CD14-positive monocyte (primary cell): ENCODE results near the gene C10orf71. TPM values are rescaled to one million over a fixed set of nuclear protein-coding genes. Genes with fewer than 3 reads are reported as not detected.

Experiments
- DNase-seq, 3 donors: peaks; one replicate each; pipeline ENCODE4 v3.0.0-alpha.2; 2011 to 2022
- H2AFZ ChIP-seq: 2 replicates; pipeline ENCODE4 v1.6.0; 2012; ENCODE audit warnings: mild to moderate bottlenecking, low read depth, low read length, inconsistent platforms; ENCODE audit not compliant: insufficient read depth, poor library complexity, severe bottlenecking
- H3K27ac ChIP-seq, 2 donors: 1 replicate in 1 of 2; 2 replicates in 1 of 2; pipeline ENCODE4 v1.5.1; 2012 to 2013; ENCODE audit warnings: low read length in 2 of 2, control low read depth in 1 of 2, inconsistent platforms in 1 of 2, low read depth in 1 of 2, mild to moderate bottlenecking in 1 of 2
- H3K27me3 ChIP-seq, 2 donors: one replicate each; pipeline versions ENCODE4 v1.6.0 to v1.6.1; 2011 to 2013; ENCODE audit warnings: low read length in 2 of 2; ENCODE audit not compliant: control insufficient read depth in 2 of 2, insufficient read depth in 2 of 2
- H3K36me3 ChIP-seq, 2 donors: replicated peaks in 1 of 2; 1 replicate in 1 of 2; 2 replicates in 1 of 2; pipeline versions ENCODE4 v1.5.1 to v1.6.1; 2012 to 2013; ENCODE audit warnings: low read length in 2 of 2, control low read depth in 1 of 2, inconsistent platforms in 1 of 2, mild to moderate bottlenecking in 1 of 2; ENCODE audit not compliant: insufficient read depth in 2 of 2, control insufficient read depth in 1 of 2
- H3K4me1 ChIP-seq, 2 donors: 1 replicate in 1 of 2; 2 replicates in 1 of 2; pipeline versions ENCODE4 v1.5.1 to v1.6.1; 2012 to 2013; ENCODE audit warnings: low read length in 2 of 2, control low read depth in 1 of 2, inconsistent platforms in 1 of 2, mild to moderate bottlenecking in 1 of 2, moderate library complexity in 1 of 2; ENCODE audit not compliant: insufficient read depth in 2 of 2, control insufficient read depth in 1 of 2
- H3K4me2 ChIP-seq: replicated peaks from 2 replicates; pipeline ENCODE3; 2012; ENCODE audit warnings: low read length, moderate library complexity, mild to moderate bottlenecking; ENCODE audit not compliant: poor library complexity, severe bottlenecking; ENCODE audit errors: extremely low read depth
- H3K4me3 ChIP-seq, 3 experiments: fragments of 200-600 bp in 1 of 3; sonication (generic) in 1 of 3; replicated peaks in 1 of 3; 1 replicate in 2 of 3; 2 replicates in 1 of 3; pipeline ENCODE4 v1.5.1; 2011 to 2013; ENCODE audit warnings: low read length in 3 of 3, mild to moderate bottlenecking in 3 of 3, control low read depth in 2 of 3, low read depth in 2 of 3, inconsistent platforms in 1 of 3, moderate library complexity in 1 of 3
- H3K79me2 ChIP-seq: 2 replicates; pipeline ENCODE4 v1.6.0; 2012; ENCODE audit warnings: mild to moderate bottlenecking, control low read depth, inconsistent platforms, low read length, moderate library complexity; ENCODE audit not compliant: insufficient read depth
- H3K9ac ChIP-seq: 2 replicates; pipeline ENCODE4 v1.6.0; 2017; ENCODE audit warnings: low read length, mild to moderate bottlenecking; ENCODE audit not compliant: insufficient read depth, poor library complexity, severe bottlenecking
- H3K9me3 ChIP-seq, 2 donors: replicated peaks in 1 of 2; 1 replicate in 1 of 2; 2 replicates in 1 of 2; pipeline versions ENCODE4 v1.5.1 to v1.6.1; 2012 to 2013; ENCODE audit warnings: low read length in 2 of 2, control low read depth in 1 of 2; ENCODE audit not compliant: control insufficient read depth in 1 of 2, insufficient read depth in 1 of 2
- H4K20me1 ChIP-seq: 2 replicates; pipeline ENCODE4 v1.6.0; 2012; ENCODE audit warnings: mild to moderate bottlenecking, low read length, control low read depth, moderate library complexity; ENCODE audit not compliant: insufficient read depth
- H3K27ac Mint-ChIP-seq, 7 donors: one replicate each; pipeline ENCODE4 v1.8.0; 2020; ENCODE audit warnings: mild to moderate bottlenecking in 7 of 7, mixed read lengths in 7 of 7, moderate library complexity in 6 of 7, inconsistent platforms in 2 of 7
- H3K27me3 Mint-ChIP-seq, 3 donors: one replicate each; pipeline ENCODE4 v1.8.0; 2021 to 2022; ENCODE audit warnings: low read depth in 3 of 3, mild to moderate bottlenecking in 3 of 3, mixed read lengths in 3 of 3, moderate library complexity in 3 of 3, inconsistent platforms in 1 of 3
- H3K36me3 Mint-ChIP-seq, 2 donors: one replicate each; pipeline ENCODE4 v1.8.0; 2020; ENCODE audit warnings: mixed read lengths in 2 of 2, inconsistent platforms in 1 of 2, mild to moderate bottlenecking in 1 of 2
- H3K4me1 Mint-ChIP-seq: one replicate; pipeline ENCODE4 v1.8.0; 2020; ENCODE audit warnings: mild to moderate bottlenecking, mixed read lengths
- H3K4me3 Mint-ChIP-seq, 2 donors: one replicate each; pipeline ENCODE4 v1.8.0; 2020; ENCODE audit warnings: mild to moderate bottlenecking in 2 of 2, mixed read lengths in 2 of 2, moderate library complexity in 1 of 2
- H3K9me3 Mint-ChIP-seq, 7 donors: one replicate each; pipeline ENCODE4 v1.8.0; 2020 to 2022; ENCODE audit warnings: mixed read lengths in 7 of 7, mild to moderate bottlenecking in 6 of 7, moderate library complexity in 6 of 7, inconsistent platforms in 2 of 7
- WGBS: methylation state at CpG from one replicate; pipeline ENCODE4 v1.1.5; 2013; ENCODE audit warnings: missing lambda C conversion rate; ENCODE audit not compliant: insufficient coverage; 5-methylcytosine and 5-hydroxymethylcytosine counted together
- intact Hi-C, 2 donors: fragments of 100-400 bp; cut with micrococcal nuclease; formaldehyde crosslinking; loops; one replicate each; pipeline versions ENCODE4 v1.15.0 to v1.15.1; 2023
- polyA plus RNA-seq, 3 donors: library from polyadenylated mRNA; depleted of rRNA in 1 of 3; unstranded in 2 of 3; stranded (reverse) in 1 of 3; fragments of 300-500 nt in 2 of 3; fragments of >200 nt in 1 of 3; fragmentation: Illumina TruSeq in 2 of 3; gene quantifications; 1 replicate in 2 of 3; 2 replicates in 1 of 3; pipeline ENCODE4 v1.2.3, GENCODE V29; 2012 to 2021
- TF ChIP-seq, protein P1 (sequence below): fragments of 200-600 bp; IDR thresholded peaks from one replicate; pipeline ENCODE4 v1.8.0; 2022; ENCODE audit warnings: antibody characterized with exemption, mild to moderate bottlenecking

C10orf71 gene
- polyA plus RNA-seq, 3 donors = not detected

GRCh38 chr10:49325131-49325915 lies 26.4 kb downstream of the C10orf71 start:
- H3K4me3 Mint-ChIP-seq = no peak overlapping the region
- 90% methylated on average over 18 of the region's 20 CpGs for WGBS

GRCh38 chr10:49325916-49326783 lies 27.2 kb downstream of the C10orf71 start:
- no peak overlapping the region for H3K9ac ChIP-seq

More at GRCh38 chr10:49325131-49325915, 26.4 kb downstream of the C10orf71 start:
- Histone ChIP-seq H3K9me3 (no peaks in the 10 kb centered on the region), H3K27me3 (no peaks in the 10 kb centered on the region), H3K9ac (no peak overlapping the region), H4K20me1 (no peaks in the 10 kb centered on the region), H3K79me2 (no peaks in the 10 kb centered on the region), H3K4me1 (peaks cover 14 to 35% of the 10 kb centered on the region in 2 donors), H2AFZ (no peak overlapping the region), H3K27ac (no peak overlapping the region), H3K36me3 (no peaks in the 10 kb centered on the region), H3K4me3 (no peak overlapping the region), H3K4me2 (no peak overlapping the region)
- peak overlapping the region in 2 of 7 donors; percentile 10 to 30 for H3K27ac Mint-ChIP-seq
- TF ChIP-seq, protein P1, sequence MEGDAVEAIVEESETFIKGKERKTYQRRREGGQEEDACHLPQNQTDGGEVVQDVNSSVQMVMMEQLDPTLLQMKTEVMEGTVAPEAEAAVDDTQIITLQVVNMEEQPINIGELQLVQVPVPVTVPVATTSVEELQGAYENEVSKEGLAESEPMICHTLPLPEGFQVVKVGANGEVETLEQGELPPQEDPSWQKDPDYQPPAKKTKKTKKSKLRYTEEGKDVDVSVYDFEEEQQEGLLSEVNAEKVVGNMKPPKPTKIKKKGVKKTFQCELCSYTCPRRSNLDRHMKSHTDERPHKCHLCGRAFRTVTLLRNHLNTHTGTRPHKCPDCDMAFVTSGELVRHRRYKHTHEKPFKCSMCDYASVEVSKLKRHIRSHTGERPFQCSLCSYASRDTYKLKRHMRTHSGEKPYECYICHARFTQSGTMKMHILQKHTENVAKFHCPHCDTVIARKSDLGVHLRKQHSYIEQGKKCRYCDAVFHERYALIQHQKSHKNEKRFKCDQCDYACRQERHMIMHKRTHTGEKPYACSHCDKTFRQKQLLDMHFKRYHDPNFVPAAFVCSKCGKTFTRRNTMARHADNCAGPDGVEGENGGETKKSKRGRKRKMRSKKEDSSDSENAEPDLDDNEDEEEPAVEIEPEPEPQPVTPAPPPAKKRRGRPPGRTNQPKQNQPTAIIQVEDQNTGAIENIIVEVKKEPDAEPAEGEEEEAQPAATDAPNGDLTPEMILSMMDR = no peak
- peaks cover 36% of the 10 kb centered on the region for H3K4me1 Mint-ChIP-seq
- H3K9me3 Mint-ChIP-seq = peaks cover 0 to 2% (median 0%) of the 10 kb centered on the region in 7 donors
- peaks cover 2 to 18% (median 4%) of the 10 kb centered on the region in 3 donors for H3K27me3 Mint-ChIP-seq
- intact Hi-C loops = no loop called here
- no peak for DNase-seq
- no peaks in the 10 kb centered on the region for H3K36me3 Mint-ChIP-seq

More at GRCh38 chr10:49325916-49326783, 27.2 kb downstream of the C10orf71 start:
- H3K36me3 Mint-ChIP-seq = no peaks in the 10 kb centered on the region
- H3K27me3 ChIP-seq = no peaks in the 10 kb centered on the region
- DNase-seq = peak in 1 of 3 donors; percentile 1
- H3K4me1 ChIP-seq = peaks cover 10 to 27% of the 10 kb centered on the region in 2 donors
- no peaks in the 10 kb centered on the region for H3K79me2 ChIP-seq
- no peaks in the 10 kb centered on the region for H3K36me3 ChIP-seq
- peaks cover 0 to 2% (median 0%) of the 10 kb centered on the region in 7 donors for H3K9me3 Mint-ChIP-seq
- H3K4me3 ChIP-seq = no peak overlapping the region
- no peak overlapping the region for H2AFZ ChIP-seq
- no peak overlapping the region for H3K4me3 Mint-ChIP-seq
- 97% methylated on average over 46 of the region's 48 CpGs for WGBS
- intact Hi-C loops = no loop called here
- H4K20me1 ChIP-seq = no peaks in the 10 kb centered on the region
- TF ChIP-seq, protein P1 = no peak
- no peak overlapping the region for H3K4me2 ChIP-seq
- peaks cover 30% of the 10 kb centered on the region for H3K4me1 Mint-ChIP-seq
- H3K27ac ChIP-seq = no peak overlapping the region
- no peak overlapping the region for H3K27ac Mint-ChIP-seq
- H3K9me3 ChIP-seq = no peaks in the 10 kb centered on the region
- H3K27me3 Mint-ChIP-seq = peaks cover 4 to 20% (median 6%) of the 10 kb centered on the region in 3 donors
